GM12875 (cell line): ENCODE data around the gene ZNF480.
A peak's percentile ranks its signal among the peaks of the same experiment; 100 is the strongest.
"Not testable (repeated sequence)": the region's sequence is repeated elsewhere in the genome, so short reads cannot be mapped to it uniquely, and the experiment has no call there.

Experiments
- H3K4me3 ChIP-seq: one replicate; pipeline ENCODE4 v1.5.1; 2011; ENCODE audit warnings: low read depth, low read length, control low read depth
- CTCF ChIP-seq: IDR thresholded peaks from 2 replicates; pipeline ENCODE4 v1.5.1; 2011; ENCODE audit warnings: low read depth, mild to moderate bottlenecking, control low read depth, inconsistent platforms, low read length, moderate library complexity, borderline replicate concordance; ENCODE audit not compliant: insufficient read depth

Gene ZNF480

GRCh38 chr19:52296773-52297600 lies at the start of gene ZNF480:
Gene ZNF480 (plus strand): TSS chr19:52297169. CDS start chr19:52300413, 3,244 bp downstream.
- no peak for TF ChIP-seq CTCF
- peak within 1 kb of the TSS; percentile 73 for H3K4me3 ChIP-seq

- H3K4me3 ChIP-seq, result no peak overlapping the region
- peak; percentile 20; the same call in 1 of the 2 replicates for TF ChIP-seq CTCF
Measured at GRCh38 chr19:52248241-52248640, 48.7 kb upstream of the ZNF480 start.

GRCh38 chr19:52258426-52258825 lies 38.5 kb upstream of the ZNF480 start:
- TF ChIP-seq CTCF, result no peak
- H3K4me3 ChIP-seq, result no peak overlapping the region

- not testable (repeated sequence) for H3K4me3 ChIP-seq
Measured at GRCh38 chr19:52265556-52265955, 31.4 kb upstream of the ZNF480 start.

GRCh38 chr19:52269338-52270261 lies 27.4 kb upstream of the ZNF480 start, which contains the start of gene ZNF766:
Gene ZNF766 (plus strand): TSS chr19:52269587. CDS start chr19:52269614, 27 bp downstream.
- no peak for TF ChIP-seq CTCF
- H3K4me3 ChIP-seq, result peak within 1 kb of the TSS; percentile 75

GRCh38 chr19:52270266-52270885 lies 26.6 kb upstream of the ZNF480 start:
- peak overlapping the region; percentile 75 for H3K4me3 ChIP-seq
- TF ChIP-seq CTCF, result no peak

- no peak overlapping the region for H3K4me3 ChIP-seq
- no peak for TF ChIP-seq CTCF
Measured at GRCh38 chr19:52273301-52273700, 23.7 kb upstream of the ZNF480 start.
